Measurements from ENCODE around the gene PDP2.

DNA sequence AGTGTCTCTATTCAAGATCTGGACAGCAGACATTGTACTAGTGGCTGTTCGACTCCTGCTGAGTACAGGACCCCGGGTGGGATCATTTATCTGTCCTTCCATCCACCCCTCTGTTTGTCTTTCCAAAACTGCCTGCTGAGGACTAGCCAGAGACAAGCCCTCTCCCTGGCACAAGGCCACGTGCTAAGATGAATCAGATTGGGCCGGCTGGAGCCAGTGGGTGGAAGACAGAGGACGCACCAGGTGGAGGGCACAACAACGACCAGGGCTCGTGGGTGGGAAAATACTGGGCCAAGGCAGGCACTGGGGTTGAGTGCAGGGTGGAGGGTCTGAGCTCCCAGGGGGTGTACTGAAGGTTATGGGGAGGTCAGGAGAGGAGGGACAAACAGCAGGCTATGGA lies 37.5 kb upstream of the PDP2 start:
- TF ChIP-seq, protein P1, sequence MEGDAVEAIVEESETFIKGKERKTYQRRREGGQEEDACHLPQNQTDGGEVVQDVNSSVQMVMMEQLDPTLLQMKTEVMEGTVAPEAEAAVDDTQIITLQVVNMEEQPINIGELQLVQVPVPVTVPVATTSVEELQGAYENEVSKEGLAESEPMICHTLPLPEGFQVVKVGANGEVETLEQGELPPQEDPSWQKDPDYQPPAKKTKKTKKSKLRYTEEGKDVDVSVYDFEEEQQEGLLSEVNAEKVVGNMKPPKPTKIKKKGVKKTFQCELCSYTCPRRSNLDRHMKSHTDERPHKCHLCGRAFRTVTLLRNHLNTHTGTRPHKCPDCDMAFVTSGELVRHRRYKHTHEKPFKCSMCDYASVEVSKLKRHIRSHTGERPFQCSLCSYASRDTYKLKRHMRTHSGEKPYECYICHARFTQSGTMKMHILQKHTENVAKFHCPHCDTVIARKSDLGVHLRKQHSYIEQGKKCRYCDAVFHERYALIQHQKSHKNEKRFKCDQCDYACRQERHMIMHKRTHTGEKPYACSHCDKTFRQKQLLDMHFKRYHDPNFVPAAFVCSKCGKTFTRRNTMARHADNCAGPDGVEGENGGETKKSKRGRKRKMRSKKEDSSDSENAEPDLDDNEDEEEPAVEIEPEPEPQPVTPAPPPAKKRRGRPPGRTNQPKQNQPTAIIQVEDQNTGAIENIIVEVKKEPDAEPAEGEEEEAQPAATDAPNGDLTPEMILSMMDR (conservative IDR thresholded peaks at IDR 0.05 in 1 of 2, IDR thresholded peaks at IDR 0.05 in 1 of 2; ENCODE audit: extremely low read depth in 1 of 2, insufficient read depth in 1 of 2, low read depth in 1 of 2, low read length in 2 of 2): no peak
- TF ChIP-seq EZH2 (IDR thresholded peaks at IDR 0.05; ENCODE audit: borderline replicate concordance, low read length): no peak
